H1 (cell line): ENCODE measurements around the gene HS6ST3. TPM values are rescaled to one million over a fixed set of nuclear protein-coding genes. Genes with fewer than 3 reads are reported as not detected.

Experiments used
- SIRT6 ChIP-seq: IDR thresholded peaks from one replicate; pipeline ENCODE4 v1.7.1; 2012; ENCODE audit warnings: low read length, inconsistent platforms
- polyA plus RNA-seq, 7 experiments: library from polyadenylated mRNA; depleted of rRNA in 3 of 7; stranded (reverse) in 5 of 7; unstranded in 2 of 7; fragments of >200 nt in 5 of 7; fragments of 200-250 nt in 2 of 7; gene quantifications; 1 replicate in 5 of 7; 2 replicates in 1 of 7; 4 replicates in 1 of 7; pipeline versions ENCODE4 v1.2.1 to v1.2.3, GENCODE V29; 2011 to 2013; ENCODE audit warnings: missing spikeins in 2 of 7, mixed read lengths in 2 of 7
- total RNA-seq: library from RNA; stranded (reverse); fragmentation: NEBNext Ultra II Directional; extraction: Animal tissue kit (Norgen Biotek cat#: 25700); gene quantifications from 2 replicates; pipeline ENCODE4 v1.2.1, GENCODE V29; 2021

Gene HS6ST3
- total and polyA plus RNA-seq, 2 of the 8 experiments (the other 6 are each of a cell fraction or from before 2014, with no cell fraction given): 0.45 to 1.2 TPM

DNA sequence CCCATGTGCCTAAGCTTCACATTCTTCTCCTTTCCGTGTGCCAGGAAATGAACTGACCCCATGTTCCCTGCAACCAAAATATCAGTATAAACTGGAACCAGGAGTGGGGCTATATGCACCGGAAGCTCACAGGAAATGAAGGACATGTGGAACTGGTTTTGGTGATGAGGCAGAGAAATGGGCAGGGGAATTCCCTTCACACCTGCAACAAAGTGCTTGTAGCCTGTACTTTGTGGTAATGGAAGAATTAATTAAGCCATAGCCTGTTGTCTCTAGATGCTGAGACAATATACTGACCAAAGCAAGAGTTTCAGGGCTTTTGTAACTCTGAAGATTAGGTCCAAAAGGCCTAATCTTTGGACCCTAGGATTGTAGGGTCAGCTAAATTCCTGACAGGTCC, 21.2 kb upstream of the HS6ST3 start (continued):
- TF ChIP-seq SIRT6: no peak
